Adipocyte (in vitro differentiated cells): ENCODE data around the gene EGLN2.
A peak's percentile ranks its signal among the peaks of the same experiment; 100 is the strongest.
"Not testable (repeated sequence)": the region's sequence is repeated elsewhere in the genome, so short reads cannot be mapped to it uniquely, and the experiment has no call there.

Experiments
- DNase-seq: peaks from one replicate; pipeline ENCODE4 v3.0.0-alpha.2; 2015; ENCODE audit warnings: low read depth
- H3K27me3 ChIP-seq: replicated peaks from 2 replicates; pipeline ENCODE4 v1.7.0; 2013; ENCODE audit warnings: mild to moderate bottlenecking, low read length, moderate library complexity; ENCODE audit not compliant: control insufficient read depth, insufficient read depth
- H3K36me3 ChIP-seq: 2 replicates; pipeline ENCODE4 v1.7.0; 2013; ENCODE audit warnings: low read length, mild to moderate bottlenecking, moderate library complexity; ENCODE audit not compliant: control insufficient read depth, insufficient read depth, severe bottlenecking
- H3K4me1 ChIP-seq: 2 replicates; pipeline ENCODE4 v1.7.0; 2013; ENCODE audit warnings: mild to moderate bottlenecking, low read length, moderate library complexity; ENCODE audit not compliant: control insufficient read depth, insufficient read depth
- H3K4me3 ChIP-seq: 2 replicates; pipeline ENCODE4 v1.7.0; 2013; ENCODE audit warnings: mild to moderate bottlenecking, low read length, moderate library complexity
- H3K9ac ChIP-seq: 2 replicates; pipeline ENCODE4 v1.7.0; 2013; ENCODE audit warnings: mild to moderate bottlenecking, low read length, moderate library complexity
- H3K9me3 ChIP-seq: 2 replicates; pipeline ENCODE4 v1.7.0; 2013; ENCODE audit warnings: mild to moderate bottlenecking, low read length, moderate library complexity; ENCODE audit not compliant: control insufficient read depth

The EGLN2 gene

GRCh38 chr19:40803857-40804782 lies 5.1 kb downstream of the EGLN2 start:
- peaks cover 57% of the 10 kb centered on the region for H3K36me3 ChIP-seq
- H3K4me1 ChIP-seq, result peaks cover 54% of the 10 kb centered on the region
- no peak overlapping the region for H3K4me3 ChIP-seq
- H3K9me3 ChIP-seq, result no peaks in the 10 kb centered on the region
- H3K27me3 ChIP-seq, result no peaks in the 10 kb centered on the region
- DNase-seq, result no peak
- peak overlapping the region; percentile 94 for H3K9ac ChIP-seq

GRCh38 chr19:40804783-40805242 lies 5.8 kb downstream of the EGLN2 start:
- H3K36me3 ChIP-seq, result peaks cover 64% of the 10 kb centered on the region
- H3K4me1 ChIP-seq, result peaks cover 56% of the 10 kb centered on the region
- DNase-seq, result no peak
- H3K9ac ChIP-seq, result no peak overlapping the region
- no peaks in the 10 kb centered on the region for H3K9me3 ChIP-seq
- no peak overlapping the region for H3K4me3 ChIP-seq
- no peaks in the 10 kb centered on the region for H3K27me3 ChIP-seq

- H3K36me3 ChIP-seq, result peaks cover 66% of the 10 kb centered on the region
- H3K9me3 ChIP-seq, result no peaks in the 10 kb centered on the region
These were observed 6.4 kb downstream of the EGLN2 start for GRCh38 chr19:40805258-40805868.

DNA sequence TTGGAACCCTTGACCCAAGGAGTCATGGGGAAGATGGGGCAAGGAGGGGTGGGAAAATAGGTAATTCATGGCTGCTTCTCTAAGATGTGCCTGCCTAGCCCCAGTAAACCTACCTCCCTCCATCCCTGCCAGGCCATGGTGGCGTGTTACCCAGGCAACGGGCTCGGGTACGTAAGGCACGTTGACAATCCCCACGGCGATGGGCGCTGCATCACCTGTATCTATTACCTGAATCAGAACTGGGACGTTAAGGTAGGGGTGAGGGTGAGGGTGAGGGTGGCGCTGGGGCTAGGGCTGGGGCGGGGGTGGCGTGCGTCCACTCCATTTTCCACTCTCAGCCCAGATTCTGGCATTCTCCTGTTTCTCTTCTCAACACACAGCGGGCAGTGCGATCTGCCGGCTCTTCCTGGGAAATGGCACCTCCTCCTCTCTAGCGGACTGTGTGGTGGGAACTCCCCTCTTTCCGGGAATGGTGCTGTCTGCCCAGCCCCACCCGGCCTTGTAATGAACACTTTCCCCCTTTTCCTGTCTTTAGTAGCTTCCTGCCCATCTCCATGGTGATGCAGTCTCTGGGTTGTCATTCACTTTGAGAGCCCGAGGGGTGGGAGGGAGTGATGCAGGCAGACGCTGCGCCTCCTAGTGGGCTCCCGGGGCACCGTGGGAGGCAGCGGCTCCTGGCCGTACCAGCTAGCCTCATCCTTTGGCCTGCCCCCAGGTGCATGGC lies 7.6 kb downstream of the EGLN2 start:
- Histone ChIP-seq H3K4me3 (peak overlapping the region; percentile 12), H3K27me3 (no peaks in the 10 kb centered on the region), H3K36me3 (peaks cover 58% of the 10 kb centered on the region), H3K9me3 (no peaks in the 10 kb centered on the region), H3K9ac (peak overlapping the region; percentile 30), H3K4me1 (peaks cover 52% of the 10 kb centered on the region)
- peak; percentile 95 for DNase-seq

More at GRCh38 chr19:40805258-40805868, 6.4 kb downstream of the EGLN2 start:
- DNase-seq, result no peak
- Histone ChIP-seq H3K27me3 (no peaks in the 10 kb centered on the region), H3K4me3 (no peak overlapping the region), H3K9ac (peak overlapping the region; percentile 30), H3K4me1 (peaks cover 58% of the 10 kb centered on the region)

DNA sequence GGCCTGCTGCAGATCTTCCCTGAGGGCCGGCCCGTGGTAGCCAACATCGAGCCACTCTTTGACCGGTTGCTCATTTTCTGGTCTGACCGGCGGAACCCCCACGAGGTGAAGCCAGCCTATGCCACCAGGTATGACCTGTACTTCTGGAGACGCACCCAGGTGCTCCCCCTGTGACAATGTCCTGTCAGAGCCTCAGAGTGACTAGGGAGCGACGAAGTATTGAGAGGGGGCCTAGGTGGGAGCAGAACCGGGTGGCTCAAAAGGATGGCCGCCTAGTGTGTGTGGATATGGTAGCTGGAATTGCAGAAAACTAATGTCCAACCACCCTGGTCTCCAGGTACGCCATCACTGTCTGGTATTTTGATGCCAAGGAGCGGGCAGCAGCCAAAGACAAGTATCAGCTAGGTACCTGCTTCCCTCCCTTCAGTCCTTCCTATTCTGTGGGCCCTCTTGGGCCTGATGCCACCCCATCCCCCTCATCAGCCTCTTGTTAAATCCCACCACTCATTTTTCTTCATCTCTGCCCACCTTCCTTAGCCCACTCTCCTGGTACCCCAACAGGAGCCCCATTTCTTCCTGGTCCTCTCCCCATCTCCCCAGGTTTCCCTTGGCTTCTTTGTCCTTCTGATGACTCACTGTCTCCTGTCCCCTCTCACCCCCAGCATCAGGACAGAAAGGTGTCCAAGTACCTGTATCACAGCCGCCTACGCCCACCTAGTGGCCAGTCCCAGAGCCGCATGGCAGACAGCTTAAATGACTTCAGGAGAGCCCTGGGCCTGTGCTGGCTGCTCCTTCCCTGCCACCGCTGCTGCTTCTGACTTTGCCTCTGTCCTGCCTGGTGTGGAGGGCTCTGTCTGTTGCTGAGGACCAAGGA lies 8.4 kb downstream of the EGLN2 start:
- DNase-seq, result no peak
- H3K9me3 ChIP-seq, result no peaks in the 10 kb centered on the region
- H3K36me3 ChIP-seq, result peaks cover 53% of the 10 kb centered on the region
- no peaks in the 10 kb centered on the region for H3K27me3 ChIP-seq
- H3K4me3 ChIP-seq, result no peak overlapping the region
- H3K4me1 ChIP-seq, result peaks cover 51% of the 10 kb centered on the region
- peak overlapping the region; percentile 30 for H3K9ac ChIP-seq

- Histone ChIP-seq H3K4me1 (peaks cover 49% of the 10 kb centered on the region), H3K9ac (no peak overlapping the region), H3K36me3 (peaks cover 53% of the 10 kb centered on the region), H3K9me3 (no peaks in the 10 kb centered on the region), H3K4me3 (no peak overlapping the region), H3K27me3 (no peaks in the 10 kb centered on the region)
- DNase-seq, result no peak
These were observed 9.0 kb downstream of the EGLN2 start for GRCh38 chr19:40808021-40808325.

DNA sequence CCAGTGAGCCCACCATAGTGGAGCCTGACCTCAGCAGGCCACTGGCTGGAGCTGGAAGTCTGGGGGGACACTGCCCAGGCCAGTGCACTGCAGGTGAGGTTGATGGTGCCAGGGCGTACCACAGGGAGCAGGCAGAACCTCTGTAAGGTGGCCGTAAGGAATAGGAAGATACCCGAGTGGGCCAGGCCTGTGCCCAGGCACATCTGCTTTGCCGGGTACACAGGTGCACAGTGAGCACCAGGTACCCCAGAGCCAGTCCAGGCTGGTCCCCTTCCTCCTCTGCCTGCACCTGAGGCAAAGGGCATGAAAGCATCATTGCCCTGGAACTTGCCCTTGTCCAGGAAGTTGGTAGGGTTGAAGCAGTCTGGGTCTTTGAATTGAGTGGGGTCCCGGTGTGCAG lies 9.5 kb downstream of the EGLN2 start:
- no peaks in the 10 kb centered on the region for H3K27me3 ChIP-seq
- no peak for DNase-seq
- no peak overlapping the region for H3K4me3 ChIP-seq
- no peaks in the 10 kb centered on the region for H3K9me3 ChIP-seq
- H3K4me1 ChIP-seq, result peaks cover 46% of the 10 kb centered on the region
- peaks cover 48% of the 10 kb centered on the region for H3K36me3 ChIP-seq
- no peak overlapping the region for H3K9ac ChIP-seq

GRCh38 chr19:40809358-40810086 lies 10.5 kb downstream of the EGLN2 start:
- peaks cover 37% of the 10 kb centered on the region for H3K4me1 ChIP-seq
- H3K27me3 ChIP-seq, result no peaks in the 10 kb centered on the region
- H3K9me3 ChIP-seq, result no peaks in the 10 kb centered on the region
- no peak for DNase-seq
- H3K36me3 ChIP-seq, result peaks cover 38% of the 10 kb centered on the region
- H3K9ac ChIP-seq, result peak overlapping the region; percentile 69
- peak overlapping the region; percentile 69 for H3K4me3 ChIP-seq

DNA sequence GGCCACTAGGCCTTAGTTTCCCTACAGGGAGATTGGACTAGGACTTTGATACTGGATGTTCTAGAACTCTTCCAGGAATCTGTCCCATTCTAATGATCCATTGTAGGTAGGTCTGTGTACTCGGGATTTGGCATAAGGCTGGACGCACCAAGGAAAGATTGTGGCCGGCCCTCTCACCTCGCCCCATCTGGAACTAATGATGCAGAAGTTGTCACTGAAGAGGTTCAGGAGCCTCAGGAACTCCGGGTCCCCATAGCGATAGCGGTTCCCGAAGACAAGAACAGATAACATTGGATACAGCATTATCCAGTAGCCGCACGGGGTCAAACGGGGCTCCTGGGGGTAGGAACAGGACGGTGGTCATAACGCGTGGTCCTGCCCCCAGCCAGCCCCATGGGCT lies 11.2 kb downstream of the EGLN2 start:
- Histone ChIP-seq H3K9ac (peak overlapping the region; percentile 69), H3K4me1 (peaks cover 31% of the 10 kb centered on the region), H3K27me3 (no peaks in the 10 kb centered on the region), H3K36me3 (peaks cover 33% of the 10 kb centered on the region), H3K4me3 (peak overlapping the region; percentile 69), H3K9me3 (no peaks in the 10 kb centered on the region)
- no peak for DNase-seq

DNA sequence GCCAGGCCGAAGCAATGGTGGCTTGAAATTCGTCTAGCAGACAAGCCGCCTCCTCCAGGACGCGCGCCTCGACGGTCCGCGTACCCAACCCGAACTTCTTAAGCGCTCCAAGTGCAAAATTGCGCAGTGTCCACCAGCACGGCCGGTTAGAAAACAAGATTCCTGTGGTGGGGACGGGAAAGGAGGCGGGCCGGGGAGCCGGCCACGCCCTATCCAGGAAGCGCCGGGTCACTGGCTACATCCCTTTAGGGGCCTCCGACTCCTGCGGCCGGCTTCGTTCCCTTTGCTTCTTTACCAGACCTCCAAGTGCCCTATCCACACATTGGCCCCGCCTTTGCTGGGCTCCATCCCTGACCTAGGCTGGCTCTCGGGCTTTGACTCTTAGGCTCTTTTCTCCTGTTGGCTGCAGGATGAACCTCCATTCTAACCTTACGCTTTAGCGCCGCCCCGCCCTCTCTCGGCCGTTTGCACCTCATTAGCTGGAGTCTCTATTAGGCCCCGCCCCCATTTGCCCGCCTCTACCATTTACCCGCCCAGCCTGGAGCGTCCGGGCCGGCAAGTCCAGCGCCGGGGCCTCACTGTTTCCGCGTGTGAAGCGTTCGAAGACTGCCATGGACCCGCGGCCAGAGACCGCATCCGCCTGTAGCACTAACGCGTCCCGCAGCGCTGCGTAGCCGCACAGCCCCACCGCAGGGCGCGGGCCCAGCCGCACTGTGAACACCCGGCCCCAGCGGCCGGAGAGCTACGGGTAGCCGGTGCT lies 11.8 kb downstream of the EGLN2 start:
- H3K9me3 ChIP-seq, H3K27me3 ChIP-seq: not testable (repeated sequence)
- Histone ChIP-seq H3K36me3 (peaks cover 30% of the 10 kb centered on the region), H3K4me3 (peak overlapping the region; percentile 69), H3K4me1 (peaks cover 31% of the 10 kb centered on the region), H3K9ac (peak overlapping the region; percentile 73)
- DNase-seq, result peak; percentile 87
